SK-N-MC (cell line): Measurements from ENCODE around the gene SPIN1.
A peak's percentile ranks its signal among the peaks of the same experiment; 100 is the strongest.

Experiments used
- EZH2 ChIP-seq: fragments of 200-600 bp; sonication (generic); IDR thresholded peaks from one replicate; pipeline ENCODE4 v1.6.1; 2017; ENCODE audit warnings: antibody characterized with exemption
- FOXP2 ChIP-seq: optimal IDR thresholded peaks from 2 replicates; pipeline ENCODE3; 2011; ENCODE audit warnings: mild to moderate bottlenecking, moderate library complexity; ENCODE audit not compliant: insufficient read depth; ENCODE audit errors: extremely low read length, control extremely low read depth
- POLR2AphosphoS5 ChIP-seq: IDR thresholded peaks from 2 replicates; pipeline ENCODE4 v1.6.1; 2012; ENCODE audit warnings: mild to moderate bottlenecking, low read depth, low read length, borderline replicate concordance

GRCh38 chr9:88387552-88388202 lies 567 bp upstream of the SPIN1 start:
- peak; percentile 66 for TF ChIP-seq POLR2AphosphoS5
- TF ChIP-seq EZH2, result no peak
- no peak for TF ChIP-seq FOXP2
